Endometrial microvascular endothelial cells (primary cell): Measurements from ENCODE around the gene PRR15L. TPM values are rescaled to one million over a fixed set of nuclear protein-coding genes. Genes with fewer than 3 reads are reported as not detected.

Experiments used
- in situ Hi-C: cut with HindIII; loops from 2 replicates; pipeline ENCODE4 v1.10.0; 2017; ENCODE audit warnings: low sequenced_read_pairs, low pct_unique_long_range_greater_than_20kb; ENCODE audit errors: inconsistent ontology term
- total RNA-seq: library from RNA; depleted of rRNA; stranded (reverse); fragments of >200 nt; gene quantifications from one replicate; pipeline ENCODE4 v1.2.3, GENCODE V29; 2015; ENCODE audit errors: inconsistent ontology term

Gene PRR15L
- total RNA-seq, 1 donor from 2014 or later: not detected

GRCh38 chr17:47917581-47917980 lies 40.1 kb downstream of the PRR15L start:
- in situ Hi-C loops: no loop called here

GRCh38 chr17:47916489-47917208 lies 41.0 kb downstream of the PRR15L start:
- in situ Hi-C loops: no loop called here

- in situ Hi-C loops: no loop called here
These were observed 41.8 kb downstream of the PRR15L start for GRCh38 chr17:47915776-47916398.

GRCh38 chr17:47914306-47914948 lies 43.3 kb downstream of the PRR15L start:
- in situ Hi-C loops: no loop called here

GRCh38 chr17:47913050-47913449 lies 44.6 kb downstream of the PRR15L start:
- in situ Hi-C loops: no loop called here

GRCh38 chr17:47907932-47908562 lies 49.6 kb downstream of the PRR15L start:
- in situ Hi-C loops: no loop called here

GRCh38 chr17:47906443-47906842 lies 51.2 kb downstream of the PRR15L start:
- in situ Hi-C loops: no loop called here

- in situ Hi-C loops: no loop called here
These were observed 52.4 kb downstream of the PRR15L start for GRCh38 chr17:47905221-47905733.

GRCh38 chr17:47902039-47902744 lies 55.5 kb downstream of the PRR15L start:
- in situ Hi-C loops: no loop called here

Other genes with a start within 250 kb of the PRR15L start
- not detected for gene TBX21, start 224.6 kb downstream of the PRR15L start, total RNA-seq
- 13.6 TPM for gene OSBPL7, start 136.1 kb downstream of the PRR15L start, total RNA-seq
- 41.9 TPM for gene MRPL10, start 126.3 kb downstream of the PRR15L start, total RNA-seq
- gene LRRC46, start 126.2 kb downstream of the PRR15L start, total RNA-seq: not detected
- gene SCRN2, start 116.6 kb downstream of the PRR15L start, total RNA-seq: 32.3 TPM
- 0.56 TPM for gene SP6, start 106.7 kb downstream of the PRR15L start, total RNA-seq
- 1.4 TPM for gene SP2, start 61.6 kb downstream of the PRR15L start, total RNA-seq
- 42.4 TPM for gene PNPO, start 16.3 kb downstream of the PRR15L start, total RNA-seq
- 60.1 TPM for gene CDK5RAP3, start 13.2 kb upstream of the PRR15L start, total RNA-seq
- 18.2 TPM for gene COPZ2, start 79.9 kb upstream of the PRR15L start, total RNA-seq
- gene NFE2L1, start 90.5 kb upstream of the PRR15L start, total RNA-seq: 115 TPM
- gene CBX1, start 143.6 kb upstream of the PRR15L start, total RNA-seq: 58.4 TPM
- 27.2 TPM for gene SNX11, start 149.9 kb upstream of the PRR15L start, total RNA-seq